HG02943 (cell line): ENCODE data around the gene RNMT.
"Not testable (repeated sequence)": the region's sequence is repeated elsewhere in the genome, so short reads cannot be mapped to it uniquely, and the experiment has no call there.

Experiments
- ATAC-seq: cut with Tn5 transposase; IDR thresholded peaks from one replicate; pipeline ENCODE4 v1.9.1; 2021; ENCODE audit warnings: mild to moderate bottlenecking, low read depth, moderate library complexity; ENCODE audit not compliant: unreplicated experiment

The RNMT gene

GRCh38 chr18:13730481-13730880, 4.0 kb downstream of the RNMT start:
- ATAC-seq = no peak

- ATAC-seq = no peak
Measured at GRCh38 chr18:13735681-13736080, 9.2 kb downstream of the RNMT start.

GRCh38 chr18:13745696-13746095, 19.2 kb downstream of the RNMT start:
- no peak for ATAC-seq

GRCh38 chr18:13746633-13747032, 20.2 kb downstream of the RNMT start:
- ATAC-seq = no peak

GRCh38 chr18:13751599-13751998, 25.1 kb downstream of the RNMT start:
- not testable (repeated sequence) for ATAC-seq

- ATAC-seq = no peak
Measured at GRCh38 chr18:13756261-13756660, 29.8 kb downstream of the RNMT start.

GRCh38 chr18:13756671-13757070, 30.2 kb downstream of the RNMT start:
- no peak for ATAC-seq

- ATAC-seq = no peak
Measured at GRCh38 chr18:13758622-13759021, 32.1 kb downstream of the RNMT start.

GRCh38 chr18:13760047-13760446, 33.6 kb downstream of the RNMT start:
- ATAC-seq = no peak

- no peak for ATAC-seq
Measured at GRCh38 chr18:13762690-13763439, 36.4 kb downstream of the RNMT start.

GRCh38 chr18:13775058-13775457, 48.6 kb downstream of the RNMT start:
- ATAC-seq = no peak

GRCh38 chr18:13791181-13791580, 64.7 kb downstream of the RNMT start:
- ATAC-seq = no peak

GRCh38 chr18:13793819-13794218, 67.3 kb downstream of the RNMT start:
- ATAC-seq = no peak

GRCh38 chr18:13796515-13796914, 70.0 kb downstream of the RNMT start:
- no peak for ATAC-seq

- no peak for ATAC-seq
Measured at GRCh38 chr18:13797157-13797611, 70.7 kb downstream of the RNMT start.

GRCh38 chr18:13799396-13799795, 72.9 kb downstream of the RNMT start:
- ATAC-seq = no peak

- no peak for ATAC-seq
Measured at GRCh38 chr18:13800505-13801259, 74.2 kb downstream of the RNMT start.

- ATAC-seq = no peak
Measured at GRCh38 chr18:13801260-13801601, 74.8 kb downstream of the RNMT start.

GRCh38 chr18:13804305-13804704, 77.8 kb downstream of the RNMT start:
- ATAC-seq = no peak

- ATAC-seq = no peak
Measured at GRCh38 chr18:13808294-13809042, 82.0 kb downstream of the RNMT start.

- no peak for ATAC-seq
Measured at GRCh38 chr18:13809043-13809430, 82.6 kb downstream of the RNMT start.
